GM18868 (cell line): ENCODE data around the gene EDRF1.
"Not testable (repeated sequence)": the region's sequence is repeated elsewhere in the genome, so short reads cannot be mapped to it uniquely, and the experiment has no call there.

ENCODE experiments used
- ATAC-seq: cut with Tn5 transposase; IDR thresholded peaks from one replicate; pipeline ENCODE4 v1.9.1; 2021; ENCODE audit warnings: mild to moderate bottlenecking, moderate library complexity; ENCODE audit not compliant: unreplicated experiment

EDRF1 gene

GRCh38 chr10:125708971-125709503 is 10.5 kb upstream of the EDRF1 start:
- no peak for ATAC-seq

DNA sequence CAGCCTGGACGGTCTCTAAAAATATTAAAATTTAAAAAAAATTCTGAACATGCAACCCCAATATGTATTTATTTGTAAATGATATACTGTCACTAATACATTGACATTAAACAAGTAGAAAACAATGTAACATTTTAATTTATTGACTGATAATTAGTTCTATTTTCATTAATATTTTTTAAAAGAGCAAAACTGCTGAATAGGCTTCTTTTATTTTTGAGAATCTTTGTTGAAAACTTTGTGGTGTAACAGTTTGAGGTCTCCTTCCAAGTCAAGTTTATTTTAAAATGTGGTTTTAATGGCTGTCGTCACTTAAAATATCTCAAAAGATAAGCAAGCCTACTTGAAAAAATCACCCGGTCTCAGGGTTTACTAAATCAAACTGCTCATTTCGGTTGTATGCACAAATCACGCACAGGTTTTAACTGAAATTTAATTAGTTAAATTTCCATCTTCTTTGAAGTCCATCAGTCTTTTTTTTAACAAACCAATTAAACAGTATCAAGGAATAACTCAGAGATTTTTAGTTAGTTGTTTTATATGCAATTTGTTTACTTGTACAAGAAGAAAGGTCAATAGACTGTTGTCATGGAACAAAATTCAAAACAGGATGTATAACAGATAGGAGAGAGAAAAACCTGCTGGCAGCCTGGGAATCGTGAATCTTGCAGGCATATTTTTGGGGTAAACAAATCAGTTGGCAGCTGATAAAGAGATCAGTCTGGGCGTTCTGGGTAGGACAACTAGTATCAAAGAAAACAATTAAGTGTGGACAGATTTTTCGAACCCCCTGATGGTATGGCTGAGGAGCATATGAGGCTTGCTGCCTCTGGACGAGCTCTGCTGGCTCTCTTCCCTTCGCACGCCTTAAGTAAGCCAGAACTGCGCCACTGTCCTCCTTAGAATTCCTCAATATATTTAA is 9.7 kb upstream of the EDRF1 start:
- no peak for ATAC-seq

- no peak for ATAC-seq
Measured at GRCh38 chr10:125711110-125711750, 8.3 kb upstream of the EDRF1 start.

DNA sequence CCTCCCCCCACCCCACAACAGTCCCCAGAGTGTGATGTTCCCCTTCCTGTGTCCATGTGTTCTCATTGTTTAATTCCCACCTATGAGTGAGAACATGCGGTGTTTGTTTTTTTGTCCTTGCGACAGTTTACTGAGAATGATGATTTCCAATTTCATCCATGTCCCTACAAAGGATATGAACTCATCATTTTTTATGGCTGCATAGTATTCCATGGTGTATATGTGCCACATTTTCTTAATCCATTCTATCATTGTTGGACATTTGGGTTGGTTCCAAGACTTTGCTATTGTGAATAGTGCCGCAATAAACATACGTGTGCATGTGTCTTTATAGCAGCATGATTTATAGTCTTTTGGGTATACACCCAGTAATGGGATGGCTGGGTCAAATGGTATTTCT is 4.8 kb upstream of the EDRF1 start:
- ATAC-seq, result not testable (repeated sequence)

- no peak for ATAC-seq
Measured at GRCh38 chr10:125720002-125720382, 483 bp downstream of the EDRF1 start.

DNA sequence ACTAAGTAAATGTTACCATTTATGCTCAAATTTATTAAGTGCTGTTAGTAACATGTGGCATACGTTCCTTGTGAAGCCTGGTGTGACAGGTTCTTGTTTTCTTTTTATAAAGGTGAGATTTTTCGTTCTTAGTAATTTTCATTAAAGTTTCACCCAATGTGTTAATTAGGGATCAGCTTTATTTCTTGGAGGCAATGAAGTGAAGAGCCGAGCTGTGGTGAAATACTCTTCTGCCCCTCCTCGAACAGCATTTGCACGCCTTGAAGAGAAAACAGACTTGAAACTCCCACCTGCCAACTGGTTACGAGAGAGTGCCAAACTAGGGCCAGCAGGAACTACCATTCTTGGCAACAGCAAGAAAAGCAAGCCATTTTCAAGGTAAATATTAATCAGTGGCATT is 1.5 kb downstream of the EDRF1 start:
- peak; percentile 32 for ATAC-seq

GRCh38 chr10:125722811-125723210 is 3.3 kb downstream of the EDRF1 start:
- ATAC-seq, result no peak

DNA sequence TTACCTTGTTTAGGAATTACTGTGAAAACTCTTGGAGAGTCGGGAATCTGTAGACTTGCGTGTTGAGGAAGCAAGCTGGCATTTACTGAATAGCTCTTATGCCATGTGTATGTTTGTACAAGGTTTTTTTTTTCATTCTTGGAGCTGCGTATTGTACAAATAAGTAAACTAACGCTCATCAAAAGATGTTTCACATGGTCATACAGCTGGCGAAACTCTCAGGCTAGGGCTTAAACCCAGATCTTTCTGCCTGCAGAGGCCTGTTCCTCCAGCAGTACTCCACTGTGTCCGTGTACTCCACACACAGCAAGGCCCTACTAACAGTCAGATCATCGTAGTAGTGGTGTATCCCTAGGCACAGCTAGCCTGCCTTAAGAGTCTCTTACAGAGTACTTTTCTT is 7.4 kb downstream of the EDRF1 start:
- no peak for ATAC-seq

DNA sequence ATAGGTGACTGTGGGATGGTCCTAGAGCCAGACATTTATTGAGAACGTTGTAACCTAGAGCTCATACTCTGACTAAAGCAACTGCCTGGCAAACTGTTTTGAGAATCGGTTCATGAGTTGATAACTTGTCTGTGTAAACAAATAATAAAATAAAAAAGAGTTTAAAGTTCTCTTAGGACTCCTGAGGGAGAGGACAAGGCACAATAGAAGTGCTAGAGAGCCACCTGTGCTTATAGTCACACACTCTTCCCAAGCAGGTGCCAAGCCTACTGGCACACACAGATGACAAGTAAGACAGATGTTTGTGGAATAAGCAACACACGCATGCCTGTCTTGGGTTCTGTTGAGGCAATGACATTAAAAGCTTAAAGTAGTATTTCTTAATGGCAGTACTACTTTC is 7.9 kb downstream of the EDRF1 start:
- ATAC-seq, result no peak

DNA sequence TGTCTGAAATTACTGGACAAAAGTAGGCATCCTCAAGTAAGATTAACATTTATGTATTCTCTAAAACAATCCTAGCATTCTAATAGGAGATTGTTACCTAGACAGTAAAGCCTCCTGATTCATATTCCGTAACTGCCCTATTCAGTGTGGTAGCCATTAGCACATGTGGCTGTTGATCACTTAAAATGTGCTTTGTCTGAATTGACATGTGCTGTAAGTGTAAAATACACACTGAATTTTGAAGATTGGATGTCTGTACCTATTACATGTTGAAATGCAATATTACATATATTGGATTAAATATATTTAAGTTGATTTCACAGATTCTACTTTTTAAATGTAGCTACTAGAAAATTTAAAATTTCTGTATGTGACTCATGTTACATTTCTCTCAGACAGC is 14.6 kb downstream of the EDRF1 start:
- ATAC-seq, result no peak

- ATAC-seq, result no peak
Measured at GRCh38 chr10:125734823-125735222, 15.3 kb downstream of the EDRF1 start.

GRCh38 chr10:125738206-125738605 is 18.7 kb downstream of the EDRF1 start:
- ATAC-seq, result no peak

DNA sequence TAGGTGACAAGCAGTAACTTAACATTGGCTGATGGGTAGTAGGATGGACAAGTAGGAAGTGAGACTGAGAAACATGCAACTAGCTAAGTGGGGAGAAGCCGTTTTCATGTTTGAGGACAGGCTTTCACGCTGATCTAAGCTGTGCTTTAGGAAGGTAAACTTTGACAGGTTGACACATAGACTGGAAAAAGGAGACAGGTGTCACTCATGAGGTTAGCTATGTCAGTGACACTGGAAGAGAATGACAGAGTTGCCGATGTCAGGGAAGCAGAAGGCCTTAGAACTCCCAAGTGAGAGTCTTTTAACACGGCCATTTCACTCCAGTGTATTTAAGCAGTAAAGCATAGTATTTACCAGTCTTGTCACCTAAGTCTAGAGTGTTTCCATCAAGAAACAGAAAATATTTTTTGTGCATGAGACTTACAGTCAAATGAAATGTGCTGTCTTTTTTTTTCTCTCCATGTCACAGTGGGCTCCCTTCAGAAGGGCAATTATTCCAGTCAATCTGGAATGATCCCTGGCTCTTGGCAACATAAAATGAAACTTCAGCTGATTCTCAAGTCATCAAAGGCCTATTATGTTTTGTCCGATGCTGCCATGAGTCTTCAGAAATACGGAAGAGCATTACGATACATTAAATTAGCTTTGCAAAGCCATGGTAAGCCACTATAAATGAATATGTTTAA is 20.6 kb downstream of the EDRF1 start:
- ATAC-seq, result no peak

DNA sequence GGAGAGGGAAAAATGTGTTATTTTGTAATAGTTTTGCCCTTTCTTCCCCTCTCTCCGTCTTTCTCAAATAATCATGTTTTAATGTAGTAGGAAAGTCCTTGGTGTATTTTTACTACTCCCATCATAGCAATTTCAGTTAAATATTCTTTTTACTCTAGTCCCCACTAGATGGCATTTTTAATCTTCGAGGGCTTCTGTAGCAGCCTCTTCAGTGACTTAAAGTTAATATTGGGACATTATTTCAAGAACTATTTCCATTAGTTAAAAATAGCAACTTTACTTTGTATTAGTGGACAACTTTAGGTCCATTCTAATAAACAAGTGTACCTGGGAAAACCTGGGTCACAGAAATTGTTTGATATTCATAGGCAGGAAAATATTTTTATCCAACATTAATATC is 23.0 kb downstream of the EDRF1 start:
- ATAC-seq, result no peak

- ATAC-seq, result no peak
Measured at GRCh38 chr10:125744909-125745308, 25.4 kb downstream of the EDRF1 start.

GRCh38 chr10:125747417-125747816 is 27.9 kb downstream of the EDRF1 start:
- ATAC-seq, result no peak

- no peak for ATAC-seq
Measured at GRCh38 chr10:125756196-125756595, 36.7 kb downstream of the EDRF1 start.

GRCh38 chr10:125756853-125757487 is 37.5 kb downstream of the EDRF1 start:
- no peak for ATAC-seq

GRCh38 chr10:125757742-125758141 is 38.2 kb downstream of the EDRF1 start:
- no peak for ATAC-seq

- no peak for ATAC-seq
Measured at GRCh38 chr10:125761961-125762360, 42.5 kb downstream of the EDRF1 start.
